ENCODE measurements around the gene DUXB.

GRCh38 chr16:75679366-75679765 is 21.9 kb downstream of the DUXB start:
- TF ChIP-seq POLR2AphosphoS5 (IDR thresholded peaks at IDR 0.05; ENCODE audit: low read depth, low read length) (no peak), ZNF512 (CRISPR knock-in tag; IDR thresholded peaks at IDR 0.05) (no peak), ZNF740 (CRISPR knock-in tag; IDR thresholded peaks at IDR 0.05) (no peak), PHF8 (CRISPR knock-in tag; IDR thresholded peaks at IDR 0.05) (no peak), E2F1 (CRISPR knock-in tag; IDR thresholded peaks at IDR 0.05) (no peak), CTCF (CRISPR knock-in tag; IDR thresholded peaks at IDR 0.05) (no peak), ATF2 (CRISPR knock-in tag; IDR thresholded peaks at IDR 0.05) (no peak), ZNF549 (CRISPR knock-in tag; IDR thresholded peaks at IDR 0.05) (no peak), ZBTB10 (CRISPR knock-in tag; IDR thresholded peaks at IDR 0.05; ENCODE audit: borderline replicate concordance) (no peak)
